K562 (cell line): ENCODE data around the gene CEMIP.

Source experiments
- GTF2F1 ChIP-seq: IDR thresholded peaks from 2 replicates; pipeline ENCODE4 v1.6.1; 2011; ENCODE audit warnings: low read depth, low read length, improper control_type of control experiment
- MEF2A ChIP-seq: IDR thresholded peaks from 2 replicates; pipeline ENCODE4 v1.6.1; 2011; ENCODE audit warnings: low read depth, mild to moderate bottlenecking, low read length, moderate library complexity; ENCODE audit not compliant: control insufficient read depth
- SRF ChIP-seq, 2 experiments: fragments of 250-450, 450-650 bp in 1 of 2; sonication (Bioruptor Pico) in 1 of 2; sonication (generic) in 1 of 2; formaldehyde crosslinking; IDR thresholded peaks; 2 replicates each; pipeline versions ENCODE4 v1.5.0 to v1.5.1; 2020 to 2022; ENCODE audit warnings: mild to moderate bottlenecking in 1 of 2, missing genetic modification reagents in 1 of 2
- STAG1 ChIP-seq: sonication (generic); formaldehyde crosslinking; IDR thresholded peaks from 2 replicates; pipeline ENCODE4 v1.5.0; 2020; ENCODE audit warnings: missing genetic modification reagents, borderline replicate concordance
- ZNF263 ChIP-seq: sonication (generic); formaldehyde crosslinking; IDR thresholded peaks from 2 replicates; pipeline ENCODE4 v1.8.0; 2022; ENCODE audit warnings: mild to moderate bottlenecking, missing genetic modification reagents, borderline replicate concordance

- no peak for TF ChIP-seq GTF2F1
- no peak for TF ChIP-seq STAG1
- TF ChIP-seq SRF (CRISPR knock-in tag; IDR thresholded peaks at IDR 0.05) = no peak
- TF ChIP-seq MEF2A = no peak
- no peak for TF ChIP-seq ZNF263 (CRISPR knock-in tag)
Observed at GRCh38 chr15:80735344-80735743, 43.8 kb upstream of the CEMIP start.
